ENCODE data around the gene IFRD2. TPM values are rescaled to one million over a fixed set of nuclear protein-coding genes. Genes with fewer than 3 reads are reported as not detected.
"Not testable (repeated sequence)": the region's sequence is repeated elsewhere in the genome, so short reads cannot be mapped to it uniquely, and the experiment has no call there.

Gene IFRD2
- total RNA-seq, 1 donor from 2014 or later: 99.1 TPM

DNA sequence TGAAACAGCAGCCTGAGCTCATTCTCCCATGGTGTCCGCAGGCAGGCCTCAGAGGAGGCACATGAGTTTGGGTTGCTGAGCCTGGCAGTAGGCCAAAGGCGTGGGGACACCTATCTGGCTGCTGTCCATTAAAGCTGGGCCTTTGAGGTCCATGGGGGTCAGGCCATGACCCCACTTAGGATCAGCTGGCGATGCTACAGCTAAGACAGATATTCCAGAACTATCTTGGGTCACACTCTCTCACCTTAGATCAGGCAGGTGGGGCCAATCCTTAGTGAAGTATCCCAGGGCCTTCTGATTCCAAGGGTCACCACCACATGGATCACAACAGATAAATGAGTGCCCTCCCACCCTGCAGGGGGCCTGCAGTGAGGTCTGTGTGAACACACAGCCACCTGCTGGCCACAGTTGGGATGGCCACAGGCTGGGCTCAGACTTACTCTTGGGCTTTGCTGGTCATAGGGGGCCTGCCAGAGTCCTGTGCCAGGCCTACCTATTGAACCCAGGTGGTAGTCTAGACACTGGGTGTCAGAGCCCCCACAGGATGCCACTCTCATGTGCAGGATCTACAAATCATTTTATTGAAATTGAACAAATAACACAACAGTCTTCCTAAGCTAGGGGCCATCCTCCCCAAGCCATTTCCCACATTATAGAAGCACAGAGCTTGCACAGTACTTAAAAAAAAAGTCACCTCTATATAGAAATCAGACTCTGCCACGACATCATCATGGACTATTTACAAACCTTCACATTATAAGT is 32.3 kb upstream of the IFRD2 start:
- peak; percentile 73 for DNase-seq (ENCODE audit: low read depth)

DNA sequence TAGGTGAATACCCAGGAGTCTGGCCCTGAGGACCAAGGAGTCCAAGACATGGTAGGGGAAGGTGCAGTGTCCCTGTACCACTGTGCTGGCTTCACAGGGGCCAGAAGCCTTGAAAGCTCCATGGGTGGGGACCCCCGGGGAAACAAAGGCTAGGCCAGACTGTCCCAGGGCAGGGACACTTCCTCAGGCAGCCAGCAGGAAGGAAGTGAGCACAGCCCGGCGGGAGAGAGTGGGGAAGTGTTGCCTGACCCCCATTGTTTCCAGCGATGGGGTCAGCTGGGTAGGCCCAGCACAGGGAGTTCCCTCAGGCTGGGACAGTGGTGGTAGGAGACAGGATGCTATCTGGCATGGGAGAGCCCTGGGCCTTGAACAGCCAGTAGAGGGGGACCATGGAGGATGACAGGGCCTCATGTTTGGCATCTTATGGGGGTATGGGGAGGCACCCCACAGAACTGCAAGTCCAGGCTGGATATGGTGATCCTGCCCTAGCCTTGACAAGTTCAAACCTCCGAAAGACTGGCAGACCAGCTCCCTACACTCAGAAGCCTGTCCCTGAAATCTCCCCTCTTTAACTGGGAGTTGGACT is 31.5 kb upstream of the IFRD2 start:
- DNase-seq (ENCODE audit: low read depth): no peak

DNA sequence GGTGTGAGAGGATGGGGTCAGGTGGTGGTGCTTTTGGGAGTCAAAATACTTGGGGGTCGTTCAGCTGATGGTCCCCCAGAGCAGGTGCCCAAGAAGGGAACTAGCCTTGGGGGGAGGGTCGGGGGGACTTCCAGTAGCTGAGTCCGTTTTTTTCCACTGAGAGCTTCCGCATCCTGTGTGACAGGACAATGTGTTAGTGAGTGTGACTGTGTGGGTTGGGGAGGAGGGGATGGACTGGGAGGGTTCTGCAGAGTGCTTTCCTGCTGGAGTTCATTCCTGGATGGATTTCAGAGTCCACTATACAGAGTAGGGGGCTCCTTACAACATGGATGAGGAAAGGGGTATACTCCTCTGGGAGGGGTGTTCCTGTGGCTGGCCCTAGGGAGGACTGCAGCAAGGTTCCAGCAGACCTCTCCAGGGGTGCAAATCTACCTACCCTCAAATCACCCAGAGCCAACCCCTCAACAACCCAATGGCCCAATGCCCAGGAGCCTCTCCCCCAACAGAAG is 30.9 kb upstream of the IFRD2 start:
- no peak for DNase-seq (ENCODE audit: low read depth)

DNA sequence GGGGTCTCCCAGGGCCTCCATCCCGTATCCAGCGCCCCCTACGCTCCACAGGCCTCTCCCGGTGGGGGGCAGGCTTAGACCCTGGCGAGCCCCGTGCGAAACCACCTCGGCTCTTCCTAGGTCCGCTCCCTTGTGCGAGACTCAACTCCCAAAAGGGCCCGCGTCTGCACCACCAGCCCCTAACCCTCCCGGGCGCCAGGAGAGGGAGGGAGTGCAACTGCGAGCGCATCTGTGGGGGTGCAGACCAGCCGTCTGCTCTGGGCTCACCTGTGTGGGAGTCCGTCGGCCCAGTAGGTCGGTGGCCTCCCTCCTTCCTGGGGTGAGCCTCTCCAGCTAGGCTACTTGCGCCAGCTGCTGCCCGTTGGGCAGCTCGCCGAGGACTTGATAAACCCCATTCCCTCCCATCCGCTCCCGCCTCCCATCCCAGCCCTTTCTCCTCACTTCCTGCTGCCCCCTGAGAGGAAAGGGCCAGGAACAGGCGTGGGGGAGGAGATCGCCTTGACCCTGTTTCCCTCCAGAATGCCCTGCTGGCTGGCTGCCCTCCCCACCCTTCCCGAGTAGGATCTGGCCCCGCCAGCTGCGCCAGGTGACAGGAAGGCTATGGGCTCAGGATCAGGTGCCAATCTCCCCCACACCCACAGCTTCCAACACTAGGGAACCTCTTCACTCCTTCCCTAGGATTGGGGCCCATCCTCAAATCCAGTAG is 30.3 kb upstream of the IFRD2 start, which contains the start of gene HYAL2:
Gene HYAL2, minus strand, starts transcription at position 360 of the 706 bp plus-strand sequence. CDS start 2,256 bp downstream, outside the sequence.
- DNase-seq (ENCODE audit: low read depth): no peak

DNA sequence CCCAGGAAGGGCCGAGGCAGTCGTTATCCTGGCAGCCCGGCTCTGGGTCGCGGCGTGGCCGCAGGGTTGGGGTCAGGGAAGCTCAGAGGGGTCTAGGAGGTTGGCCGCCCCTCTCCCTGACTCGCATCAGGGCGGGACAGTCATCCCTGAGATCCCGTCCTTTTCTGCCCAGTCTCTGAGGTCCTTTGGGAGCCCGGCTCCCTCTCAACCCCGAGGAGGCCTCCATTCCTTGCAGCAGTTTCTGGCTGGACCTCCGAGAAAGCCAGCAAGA is 29.8 kb upstream of the IFRD2 start:
- DNase-seq (ENCODE audit: low read depth): no peak

DNA sequence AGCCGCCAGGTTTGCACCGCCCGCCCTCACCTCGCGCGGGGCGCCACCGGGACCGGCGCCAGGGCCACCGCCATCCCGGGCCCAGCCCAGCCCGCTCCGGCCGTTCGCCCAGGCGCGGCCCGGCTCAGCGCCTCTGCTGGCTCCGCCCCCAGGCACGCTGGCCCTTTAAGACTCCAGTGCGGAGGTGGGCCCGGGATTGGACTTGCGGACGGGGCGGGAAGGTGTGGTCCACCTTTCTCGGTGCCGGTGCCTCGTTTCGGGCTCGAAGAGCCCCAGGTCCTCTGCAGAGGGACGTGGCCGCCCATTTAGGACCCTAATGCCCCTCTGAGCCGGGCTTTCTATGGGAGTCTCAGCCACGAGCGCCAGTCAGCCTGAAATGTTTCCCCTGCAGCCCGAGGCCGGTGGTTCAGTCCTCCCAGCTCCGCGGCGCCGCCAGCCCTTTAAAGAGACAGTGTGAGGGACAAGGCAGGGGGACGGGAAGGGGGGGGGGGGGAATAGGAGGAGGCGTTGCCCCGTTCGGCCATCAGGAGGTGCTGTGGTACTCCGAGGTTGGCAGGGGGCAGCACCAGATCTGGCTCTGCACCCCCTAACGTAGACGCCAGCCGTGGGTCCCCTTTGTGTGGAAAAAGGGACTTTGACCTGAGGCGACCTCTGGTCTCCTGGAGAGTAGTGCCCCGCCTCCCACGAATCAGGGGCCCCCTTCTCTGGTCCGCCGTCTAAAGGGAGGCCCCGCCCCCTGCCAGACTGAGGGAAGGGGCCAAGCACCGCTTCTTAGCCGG is 29.3 kb upstream of the IFRD2 start:
- DNase-seq (ENCODE audit: low read depth): peak; percentile 93

DNA sequence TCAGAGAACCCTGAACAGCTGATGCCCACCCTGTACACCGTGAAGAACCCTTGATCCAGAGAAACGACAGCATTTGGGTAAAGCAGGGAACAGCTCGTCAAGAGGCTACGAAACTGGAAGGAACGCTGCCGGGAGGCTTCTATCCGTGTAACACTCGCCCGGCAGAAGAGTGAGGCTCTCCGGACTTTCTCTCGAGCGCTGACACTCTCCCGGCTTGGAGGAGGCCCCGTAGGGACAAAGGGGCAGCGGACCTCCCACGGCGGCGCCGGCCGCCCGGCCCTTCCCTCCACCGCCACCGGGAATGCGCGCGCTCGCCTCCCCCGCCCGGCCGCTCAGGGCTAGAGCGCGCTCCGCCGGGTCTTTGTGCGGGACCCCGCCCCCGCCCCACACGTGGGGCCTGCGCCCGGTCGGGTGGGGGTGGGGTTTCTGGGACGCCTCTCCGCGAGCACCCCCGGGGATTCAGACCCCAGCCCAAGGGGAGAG is 28.7 kb upstream of the IFRD2 start:
- peak; percentile 84 for DNase-seq (ENCODE audit: low read depth)

DNA sequence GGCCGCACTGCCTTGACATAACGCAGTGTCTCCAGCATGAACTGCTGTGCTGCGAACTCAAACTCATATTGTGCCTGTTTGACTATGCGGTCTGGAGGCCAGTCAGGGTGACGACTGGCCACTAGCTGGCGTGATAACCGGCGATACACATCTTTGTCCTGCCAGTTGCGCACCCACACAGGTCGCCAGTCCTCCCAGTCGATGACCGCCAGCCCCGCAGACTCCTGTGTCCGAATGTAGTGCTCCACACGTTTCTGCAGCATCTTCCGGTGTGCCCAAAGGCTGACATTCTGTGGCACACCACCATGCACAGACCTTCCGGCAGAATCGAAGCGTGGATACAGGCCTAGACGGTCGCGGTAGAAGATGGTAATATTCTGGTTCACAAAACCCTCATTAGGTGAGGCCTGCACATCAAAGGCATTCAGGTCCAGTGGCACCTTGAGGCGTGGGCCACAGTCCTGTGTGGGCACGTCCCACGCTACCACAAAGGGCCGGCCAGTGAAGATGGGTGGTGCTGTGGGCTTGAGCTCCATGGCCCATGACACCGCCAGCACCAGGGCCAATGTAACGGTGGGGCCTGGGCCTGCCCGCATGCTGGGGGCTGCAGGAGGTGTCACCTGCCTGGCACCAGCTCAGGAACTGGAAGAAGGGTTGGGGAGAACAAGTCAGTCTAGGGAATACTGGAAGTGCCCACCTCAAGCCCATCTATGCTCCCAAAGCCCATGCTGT is 27.8 kb upstream of the IFRD2 start:
- DNase-seq (ENCODE audit: low read depth): no peak

DNA sequence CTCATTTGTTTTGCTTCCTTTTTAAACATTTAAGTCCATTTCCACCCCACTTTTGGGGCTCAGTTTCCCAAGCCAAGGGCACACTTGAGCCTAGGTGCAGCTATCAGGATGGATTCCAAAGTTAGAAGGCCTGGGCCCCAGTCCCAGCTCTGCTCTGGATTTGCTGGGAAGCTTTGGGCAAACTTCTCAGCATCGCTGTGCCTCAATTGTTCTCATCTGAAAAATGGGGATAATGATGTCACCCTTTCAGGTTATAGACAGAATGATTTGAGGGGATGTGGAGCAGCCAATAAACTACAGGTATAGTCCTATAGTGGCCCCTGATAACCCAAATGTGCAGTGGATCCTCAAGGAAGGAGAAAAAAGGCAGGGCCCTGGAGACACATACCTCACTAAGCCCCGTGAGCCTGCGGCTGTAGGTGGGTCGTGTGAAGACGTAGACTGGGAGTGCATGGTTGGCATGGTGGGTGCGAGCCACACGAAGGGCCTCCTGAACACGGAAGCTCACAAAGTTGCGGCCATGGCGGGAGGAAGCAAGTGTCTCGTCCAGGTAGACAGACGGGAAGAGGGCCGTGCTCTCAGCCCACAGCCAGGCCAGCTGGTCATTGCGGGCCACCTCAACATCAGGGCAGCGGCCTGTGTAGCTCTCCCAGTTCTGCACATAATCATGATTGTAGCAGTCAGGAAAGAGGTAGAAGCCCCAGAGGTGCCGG is 27.1 kb upstream of the IFRD2 start:
- no peak for DNase-seq (ENCODE audit: low read depth)

DNA sequence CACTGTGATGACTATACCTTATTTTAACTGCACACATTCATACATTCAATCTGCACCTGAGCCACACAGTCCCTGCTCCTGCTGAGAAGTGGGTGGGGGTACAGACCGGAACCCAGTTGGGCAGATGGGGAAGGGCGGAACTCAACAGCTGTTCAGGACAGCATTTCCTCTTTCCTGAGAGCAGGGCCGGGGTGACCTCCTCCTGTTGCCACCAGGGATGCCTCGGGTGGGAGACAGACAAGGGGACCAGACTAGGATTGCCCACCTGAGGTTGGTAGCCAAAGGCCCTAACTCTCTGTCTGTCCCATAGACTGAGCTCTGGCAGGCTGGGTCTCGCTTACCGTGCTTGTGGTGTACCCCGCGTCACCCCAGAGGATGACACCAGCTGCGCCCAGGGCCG is 26.4 kb upstream of the IFRD2 start:
- DNase-seq (ENCODE audit: low read depth): no peak

DNA sequence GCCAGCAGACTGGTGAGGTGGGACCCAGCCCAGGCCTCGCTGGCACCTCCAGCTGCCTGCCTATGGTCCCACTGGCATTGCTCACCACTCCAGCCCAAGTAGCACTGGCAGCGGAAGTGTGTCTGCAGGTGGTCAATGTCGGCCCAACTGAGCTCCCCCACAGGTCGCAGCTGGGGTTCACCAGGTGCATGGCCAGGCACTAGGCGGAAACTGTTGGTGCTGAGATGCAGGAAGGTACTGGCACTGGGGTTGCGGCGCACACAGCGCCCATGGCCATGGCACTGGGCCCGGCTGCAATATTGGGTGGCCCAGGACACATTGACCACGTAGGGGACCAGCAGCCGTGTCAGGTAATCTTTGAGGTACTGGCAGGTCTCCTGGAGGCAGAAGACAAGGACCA is 25.9 kb upstream of the IFRD2 start:
- no peak for DNase-seq (ENCODE audit: low read depth)

DNA sequence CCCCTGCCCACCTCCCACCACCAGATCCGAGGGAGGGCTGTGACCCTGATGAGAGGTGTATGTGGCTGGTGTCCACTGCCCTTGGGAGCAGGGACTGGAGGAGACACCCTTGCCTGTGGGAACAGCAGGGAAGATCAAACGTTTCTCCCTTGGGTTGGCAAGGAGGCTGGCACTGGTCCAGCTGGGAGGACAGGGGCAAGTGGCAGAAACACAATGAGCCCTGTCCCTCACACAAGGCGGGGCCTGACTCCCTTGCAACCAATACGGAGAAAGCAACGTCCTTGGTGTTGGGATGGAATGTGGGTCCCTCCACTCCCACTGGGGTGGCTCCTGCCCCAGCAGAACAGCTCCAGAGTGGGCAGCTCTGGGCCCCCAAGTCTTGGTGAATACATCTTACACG is 25.1 kb upstream of the IFRD2 start:
- no peak for DNase-seq (ENCODE audit: low read depth)

DNA sequence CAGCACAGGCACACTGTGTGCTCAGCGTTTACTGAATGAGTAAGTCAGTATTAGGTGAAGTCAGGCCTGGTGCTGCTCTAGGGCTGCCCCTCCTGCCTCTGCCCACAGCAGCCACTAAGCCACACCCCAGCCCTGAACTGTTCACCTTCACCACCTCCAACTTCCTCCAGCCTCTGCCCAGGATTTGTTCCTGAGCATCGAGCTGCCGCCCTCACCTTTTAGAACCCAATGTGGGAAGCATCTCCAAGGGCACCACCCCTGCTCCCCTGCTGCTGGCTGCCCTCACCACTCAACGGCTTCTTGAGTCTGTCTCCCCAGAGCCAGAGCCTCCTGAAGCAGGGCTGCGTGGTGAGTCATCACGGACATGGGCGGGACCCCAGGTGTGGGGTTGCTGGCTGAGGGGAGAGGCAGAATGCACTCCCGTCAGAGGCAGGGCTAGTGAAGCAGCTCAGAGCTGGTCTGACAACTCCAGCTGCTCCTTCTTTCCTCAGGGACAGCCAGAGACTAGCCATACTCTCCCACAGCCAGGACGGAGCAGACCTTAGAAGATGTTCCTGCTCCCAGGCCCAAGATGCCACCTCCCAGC is 24.5 kb upstream of the IFRD2 start:
- DNase-seq (ENCODE audit: low read depth): no peak

DNA sequence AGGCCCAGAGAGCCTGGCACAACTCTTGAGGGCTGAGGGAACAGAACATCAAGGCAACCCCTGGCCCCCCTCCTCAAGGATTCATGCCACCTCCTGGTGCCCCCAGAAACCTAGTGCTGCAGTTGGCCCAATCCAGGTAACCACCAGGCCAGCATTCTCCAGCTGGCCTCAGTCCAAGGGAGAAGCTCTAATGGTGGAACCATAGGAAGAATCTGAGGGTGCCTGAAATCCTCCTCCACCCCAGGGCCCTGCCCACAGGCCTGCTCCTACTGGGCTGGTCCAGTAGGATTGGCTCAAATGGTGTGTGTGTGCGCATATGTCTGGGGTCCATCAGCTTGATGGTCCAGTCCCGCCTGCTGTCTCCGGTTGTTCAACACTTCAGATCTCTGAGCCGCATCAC is 22.6 kb upstream of the IFRD2 start:
- no peak for DNase-seq (ENCODE audit: low read depth)

DNA sequence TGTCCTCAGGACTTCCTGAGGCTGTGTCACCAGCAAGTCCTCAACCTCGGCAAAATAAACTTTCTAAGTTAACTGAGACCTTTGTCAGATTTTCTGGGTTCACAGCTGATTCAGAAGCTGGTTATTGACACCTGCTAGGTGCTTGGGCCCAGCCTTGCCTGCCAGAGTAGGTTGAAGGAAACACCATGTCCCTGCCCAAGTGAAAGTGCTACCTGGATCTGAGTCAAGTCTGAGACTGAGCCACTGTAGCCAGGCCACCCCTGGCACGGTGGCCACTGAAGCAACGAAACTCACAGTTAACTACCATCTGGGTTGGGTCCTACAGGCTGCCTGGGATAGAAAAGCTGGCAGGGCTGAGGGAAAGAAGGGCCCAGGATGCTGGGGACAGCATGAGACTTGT is 22.1 kb upstream of the IFRD2 start:
- DNase-seq (ENCODE audit: low read depth): no peak

DNA sequence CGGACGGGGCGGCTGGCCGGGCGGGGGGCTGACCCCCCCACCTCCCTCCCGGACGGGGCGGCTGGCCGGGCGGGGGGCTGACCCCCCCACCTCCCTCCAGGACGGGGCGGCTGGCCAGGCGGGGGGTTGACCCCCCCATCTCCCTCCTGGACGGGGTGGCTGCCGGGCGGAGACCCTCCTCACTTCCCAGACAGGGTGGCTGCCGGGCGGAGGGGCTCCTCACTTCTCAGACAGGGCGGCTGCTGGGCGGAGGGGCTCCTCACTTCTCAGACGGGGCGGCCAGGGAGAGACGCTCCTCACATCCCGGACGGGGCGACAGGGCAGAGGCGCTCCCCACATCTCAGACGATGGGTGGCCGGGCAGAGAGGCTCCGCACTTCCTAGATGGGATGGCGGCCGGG is 19.8 kb upstream of the IFRD2 start:
- DNase-seq (ENCODE audit: low read depth): not testable (repeated sequence)

DNA sequence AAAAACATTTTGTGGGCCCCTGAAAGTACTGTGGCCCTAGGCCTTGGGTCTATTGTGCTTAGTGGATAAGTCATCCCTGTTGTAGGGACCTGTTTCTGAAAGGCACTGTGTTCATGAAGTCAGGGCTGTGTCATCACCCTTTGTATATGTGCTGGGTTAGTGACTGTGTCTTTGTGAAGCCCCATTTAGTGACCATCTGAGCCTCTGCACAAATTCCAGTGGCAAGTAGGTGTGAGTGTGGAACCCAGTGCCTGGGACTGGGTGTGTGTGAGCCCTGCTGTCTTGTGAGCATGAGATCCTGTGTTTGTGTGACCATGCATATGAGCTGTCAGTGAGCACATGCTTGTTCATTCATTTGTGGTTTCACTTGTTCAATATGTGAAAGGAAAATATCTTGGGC is 12.4 kb upstream of the IFRD2 start:
- DNase-seq (ENCODE audit: low read depth): no peak

DNA sequence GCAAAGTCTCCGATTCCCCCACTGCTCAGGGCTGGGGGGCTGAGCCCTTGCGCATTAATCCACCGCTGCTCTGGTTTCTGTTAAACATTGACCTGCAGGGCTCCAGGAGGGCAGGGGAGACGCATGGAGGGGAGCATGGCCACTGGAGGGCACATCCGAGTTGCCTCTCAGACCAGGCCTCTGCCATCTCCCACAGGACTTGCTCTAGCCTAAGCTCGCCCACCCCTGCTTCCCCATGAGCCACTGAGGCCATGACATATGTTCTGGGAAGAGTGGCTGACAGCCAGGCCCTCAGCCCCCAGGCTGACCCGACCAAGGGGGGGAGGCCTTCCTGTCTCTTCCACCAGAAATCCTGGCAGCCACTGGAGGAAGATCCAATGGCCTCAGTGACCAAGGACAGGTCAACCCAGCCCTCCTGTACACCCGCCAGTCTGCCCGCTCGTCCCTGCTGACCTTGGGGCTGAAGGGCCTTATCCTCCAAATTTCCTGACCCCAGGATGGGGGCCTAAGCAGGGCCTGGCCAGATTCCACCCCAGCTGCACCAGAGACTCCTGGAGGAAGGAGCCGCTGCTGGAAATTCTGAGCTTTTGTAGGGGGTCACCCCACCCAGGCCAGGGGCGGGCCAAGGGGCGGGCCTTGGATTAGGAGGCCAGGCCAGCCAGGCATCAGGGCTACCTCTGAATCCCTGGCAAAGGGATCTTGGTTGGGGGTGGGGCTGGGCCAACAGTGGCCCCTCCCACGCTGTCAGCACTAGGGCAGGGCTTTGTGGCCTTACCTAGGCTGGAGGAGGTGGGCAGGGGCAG is 11.0 kb upstream of the IFRD2 start, which contains the start of gene HYAL1:
Gene HYAL1, minus strand, starts transcription at position 562 of the 803 bp plus-strand sequence. CDS start 618 bp downstream, outside the sequence.
- no peak for DNase-seq (ENCODE audit: low read depth)
